GM18870 (cell line): Measurements from ENCODE around the gene CEP85.
"Not testable (repeated sequence)": the region's sequence is repeated elsewhere in the genome, so short reads cannot be mapped to it uniquely, and the experiment has no call there.

ENCODE experiments used
- ATAC-seq: cut with Tn5 transposase; IDR thresholded peaks from one replicate; pipeline ENCODE4 v1.9.1; 2021; ENCODE audit warnings: moderate library complexity; ENCODE audit not compliant: unreplicated experiment

CEP85 gene

GRCh38 chr1:26307363-26307781 lies 73.4 kb downstream of the CEP85 start:
- ATAC-seq = no peak

GRCh38 chr1:26307966-26308899 lies 74.2 kb downstream of the CEP85 start:
- not testable (repeated sequence) for ATAC-seq

GRCh38 chr1:26314501-26314900 lies 80.5 kb downstream of the CEP85 start:
- no peak for ATAC-seq

- no peak for ATAC-seq
These were observed 82.2 kb downstream of the CEP85 start for GRCh38 chr1:26315874-26316850.

GRCh38 chr1:26317146-26317545 lies 83.1 kb downstream of the CEP85 start:
- ATAC-seq = no peak

GRCh38 chr1:26317612-26318337 lies 83.8 kb downstream of the CEP85 start, which contains the start of gene CD52:
CD52 (plus strand) TSS chr1:26317958; CDS start chr1:26318018, 60 bp downstream.
- no peak for ATAC-seq

- ATAC-seq = no peak
These were observed 84.5 kb downstream of the CEP85 start for GRCh38 chr1:26318338-26319064.

- ATAC-seq = no peak
These were observed 86.9 kb downstream of the CEP85 start for GRCh38 chr1:26320896-26321295.

- no peak for ATAC-seq
These were observed 87.5 kb downstream of the CEP85 start for GRCh38 chr1:26321315-26322041.

- no peak for ATAC-seq
These were observed 88.0 kb downstream of the CEP85 start for GRCh38 chr1:26322042-26322331.

GRCh38 chr1:26323382-26323781 lies 89.4 kb downstream of the CEP85 start:
- ATAC-seq = no peak

- no peak for ATAC-seq
These were observed 90.5 kb downstream of the CEP85 start for GRCh38 chr1:26324550-26324949.

- no peak for ATAC-seq
These were observed 94.0 kb downstream of the CEP85 start for GRCh38 chr1:26327956-26328362.
